D341Med (cell line): Measurements from ENCODE around the gene SMTN.
A peak's percentile ranks its signal among the peaks of the same experiment; 100 is the strongest.
"Not testable (repeated sequence)": the region's sequence is repeated elsewhere in the genome, so short reads cannot be mapped to it uniquely, and the experiment has no call there.

Experiments
- DNase-seq: peaks from one replicate; pipeline ENCODE4 v3.0.0; 2012; ENCODE audit warnings: low spot score

The SMTN gene

DNA sequence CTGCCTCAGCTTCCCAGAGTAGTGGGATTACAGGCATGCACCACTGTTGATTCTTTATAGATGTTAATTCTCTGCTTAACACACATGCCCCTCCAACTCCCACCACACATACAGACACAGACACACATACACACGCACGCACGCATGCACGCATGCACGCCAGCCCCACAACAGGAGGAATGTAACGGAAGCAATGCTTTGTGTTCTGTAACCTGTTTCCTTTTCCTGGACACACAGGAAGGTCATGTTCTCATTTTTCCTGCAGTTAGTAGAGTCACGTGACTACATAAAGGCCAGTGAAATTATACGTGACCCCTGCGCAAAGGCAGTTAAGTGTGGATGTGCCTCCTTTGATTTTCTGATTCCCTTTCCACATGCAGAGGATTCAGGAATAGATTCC lies 8.0 kb upstream of the SMTN start:
- DNase-seq: not testable (repeated sequence)

DNA sequence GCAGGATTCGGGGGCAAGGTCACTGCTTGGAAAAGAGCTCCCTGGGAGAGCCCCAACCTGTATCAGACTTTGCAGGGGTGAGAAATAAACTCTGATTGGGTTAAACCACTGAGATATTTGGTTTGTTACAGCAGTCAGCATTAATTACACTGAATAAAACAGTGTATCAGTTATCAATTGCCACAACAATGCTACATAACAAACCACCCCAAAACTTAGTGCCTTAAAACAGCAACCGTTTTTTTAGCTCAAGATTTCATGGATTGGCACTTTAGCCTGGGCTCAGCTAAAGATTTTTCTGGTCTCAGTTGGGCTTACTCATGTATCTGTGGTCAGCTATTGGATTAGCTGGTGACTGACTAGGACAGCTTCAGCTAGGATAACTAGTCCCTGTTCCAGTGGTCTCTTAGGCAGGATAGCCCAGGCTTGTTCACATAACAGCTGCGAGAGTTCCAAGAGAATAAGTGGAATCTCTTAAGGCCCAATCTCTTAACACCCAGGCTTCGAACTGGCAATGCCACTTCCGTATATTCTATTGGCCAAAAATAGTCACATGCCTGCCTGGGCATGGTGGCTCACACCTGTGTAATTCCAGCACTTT lies 7.5 kb upstream of the SMTN start:
- not testable (repeated sequence) for DNase-seq

DNA sequence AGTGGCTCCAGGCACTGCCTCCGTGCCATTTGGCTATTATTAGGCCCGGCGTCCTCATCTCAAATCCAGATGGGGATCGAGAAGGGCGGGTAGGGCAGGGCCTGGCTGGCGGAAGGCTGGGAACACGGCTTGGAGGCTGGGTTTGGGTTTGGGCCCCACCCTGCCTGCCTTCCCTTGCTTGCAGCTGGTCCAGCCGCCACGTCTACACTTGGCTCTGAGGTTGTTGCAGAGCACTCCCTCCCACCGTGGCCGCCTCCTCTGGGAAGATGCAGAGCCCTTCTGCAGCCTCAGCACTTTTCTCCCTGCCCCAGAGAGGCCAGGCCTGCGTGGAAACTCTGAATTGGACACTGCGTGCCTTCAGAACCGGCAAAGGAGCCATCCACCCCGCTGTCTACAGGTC lies 5.2 kb upstream of the SMTN start:
- no peak for DNase-seq

DNA sequence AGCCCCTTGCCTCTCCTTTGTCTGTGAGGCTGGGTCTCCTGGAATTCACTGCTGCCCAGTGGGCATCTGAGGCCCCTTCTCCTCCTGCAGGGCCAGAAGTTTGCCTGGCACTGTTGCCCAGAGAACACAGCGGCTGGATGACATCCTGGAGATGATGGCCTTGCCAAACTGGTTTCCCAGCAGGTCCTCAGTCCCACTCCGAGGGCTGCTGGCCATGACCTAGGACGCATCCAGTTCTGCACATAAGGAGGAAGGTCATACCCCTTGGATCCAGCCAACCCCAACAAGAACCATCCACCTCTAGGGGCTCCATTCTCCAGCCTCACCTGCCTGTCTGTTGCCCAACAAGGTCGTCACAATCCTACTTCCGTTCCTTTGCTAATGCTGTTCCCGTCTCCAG lies 3.4 kb upstream of the SMTN start:
- no peak for DNase-seq

DNA sequence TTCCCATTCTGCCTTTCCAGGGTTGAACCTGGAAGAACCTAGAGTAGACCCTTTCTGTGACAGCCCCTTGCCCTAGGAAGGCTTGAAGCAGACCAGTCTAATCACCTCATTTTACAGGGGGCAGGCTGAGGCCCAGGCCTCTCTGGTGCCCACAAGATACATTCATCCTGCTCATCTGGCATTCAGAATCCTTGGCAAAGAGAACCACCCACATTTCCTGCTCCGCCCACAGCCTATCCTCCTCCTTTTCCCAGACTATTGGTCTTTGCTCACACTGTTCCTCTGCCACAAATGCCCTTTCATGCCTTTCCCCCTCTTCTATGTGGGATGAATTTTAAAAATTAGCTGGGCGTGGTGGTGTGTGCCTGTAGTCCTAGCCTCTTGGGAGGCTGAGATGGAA lies 2.7 kb upstream of the SMTN start:
- DNase-seq: not testable (repeated sequence)

DNA sequence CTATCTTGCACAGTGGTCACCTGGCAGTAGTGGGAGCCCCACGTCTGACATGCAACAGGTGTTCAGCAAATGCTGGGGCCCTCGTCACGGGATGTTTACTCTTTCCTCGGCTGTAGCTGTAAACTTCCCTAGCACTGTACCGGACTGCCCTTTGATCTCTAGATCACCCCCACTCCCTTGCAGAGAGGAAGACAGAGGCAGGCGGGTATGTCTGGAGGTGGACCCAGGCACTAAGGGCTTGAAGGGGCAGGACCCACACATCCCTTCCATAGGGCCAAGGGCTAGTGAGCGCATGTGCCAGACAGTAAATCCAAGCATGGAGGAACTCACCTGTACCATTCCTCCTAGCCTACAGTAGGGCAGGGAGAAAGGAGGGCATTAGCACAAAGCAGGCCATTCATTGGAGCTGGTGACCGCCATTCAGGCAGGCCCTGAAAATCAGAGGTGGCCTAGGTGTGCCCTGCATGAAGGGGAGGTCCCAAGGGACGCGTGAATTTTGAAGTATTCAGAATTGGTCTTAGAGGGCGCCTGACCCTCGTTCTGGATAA lies 1.9 kb upstream of the SMTN start:
- no peak for DNase-seq

DNA sequence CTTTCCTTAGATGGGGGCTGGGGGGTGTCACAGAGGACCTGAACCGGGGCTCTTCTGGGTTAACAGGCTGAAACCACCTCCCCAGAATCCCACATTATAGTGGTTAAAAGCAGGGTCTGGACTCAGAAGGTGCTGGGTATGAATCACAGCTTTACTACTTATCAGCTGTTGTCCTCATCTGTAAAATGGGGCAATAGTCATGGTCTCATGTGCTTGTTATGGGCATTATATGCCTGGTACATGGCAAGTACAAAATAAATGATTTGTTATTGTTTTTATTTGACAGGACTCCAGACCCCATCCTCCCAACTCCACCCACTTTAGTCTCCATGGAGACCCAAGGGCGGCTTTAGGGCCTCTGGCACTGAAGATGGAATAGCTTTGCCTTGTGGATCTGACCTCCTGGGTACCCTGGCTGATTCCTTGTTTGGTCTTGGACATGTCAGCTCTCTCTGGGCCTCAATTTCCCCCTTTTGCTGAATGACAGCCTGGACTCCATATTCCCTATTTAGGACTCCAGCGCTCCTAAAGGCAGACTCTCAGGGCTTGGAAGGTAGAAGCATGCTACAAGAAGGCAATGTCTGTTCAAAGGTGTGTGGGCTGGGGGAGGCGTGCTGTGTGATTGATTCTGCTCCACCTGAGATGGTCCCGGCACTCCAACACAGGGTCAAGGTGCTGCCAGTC lies 812 bp upstream of the SMTN start:
- no peak for DNase-seq

DNA sequence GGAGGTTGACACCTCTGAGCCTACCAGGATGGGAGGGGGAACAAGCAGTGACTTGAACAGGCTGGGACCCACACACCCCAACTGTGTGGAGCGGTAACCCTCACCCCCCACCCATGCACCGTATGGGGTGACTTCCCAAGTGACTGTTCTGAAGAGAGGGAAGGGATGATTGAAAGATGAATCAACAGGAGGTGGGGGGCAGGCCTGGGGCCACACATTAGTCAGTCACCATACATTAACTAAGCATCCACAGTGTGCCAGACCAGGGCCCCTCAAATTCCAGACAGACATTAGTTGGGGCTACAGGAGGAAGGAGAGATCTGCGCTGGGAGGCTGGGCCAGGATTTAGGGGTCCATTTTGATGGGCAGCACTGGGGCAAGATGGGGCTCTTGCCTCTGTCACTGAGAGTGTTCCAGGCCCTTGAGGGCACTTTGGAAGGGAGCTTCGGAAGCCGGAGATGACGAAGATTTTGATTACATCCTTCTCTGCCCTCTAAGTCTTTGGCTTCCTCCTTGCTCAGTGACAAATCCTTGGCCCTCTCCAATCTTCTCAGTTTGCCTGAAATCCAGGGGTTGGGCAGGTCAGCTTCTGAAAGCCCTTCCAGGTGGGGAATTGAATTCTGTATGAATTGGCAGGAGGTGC lies 966 bp downstream of the SMTN start:
- DNase-seq: no peak

DNA sequence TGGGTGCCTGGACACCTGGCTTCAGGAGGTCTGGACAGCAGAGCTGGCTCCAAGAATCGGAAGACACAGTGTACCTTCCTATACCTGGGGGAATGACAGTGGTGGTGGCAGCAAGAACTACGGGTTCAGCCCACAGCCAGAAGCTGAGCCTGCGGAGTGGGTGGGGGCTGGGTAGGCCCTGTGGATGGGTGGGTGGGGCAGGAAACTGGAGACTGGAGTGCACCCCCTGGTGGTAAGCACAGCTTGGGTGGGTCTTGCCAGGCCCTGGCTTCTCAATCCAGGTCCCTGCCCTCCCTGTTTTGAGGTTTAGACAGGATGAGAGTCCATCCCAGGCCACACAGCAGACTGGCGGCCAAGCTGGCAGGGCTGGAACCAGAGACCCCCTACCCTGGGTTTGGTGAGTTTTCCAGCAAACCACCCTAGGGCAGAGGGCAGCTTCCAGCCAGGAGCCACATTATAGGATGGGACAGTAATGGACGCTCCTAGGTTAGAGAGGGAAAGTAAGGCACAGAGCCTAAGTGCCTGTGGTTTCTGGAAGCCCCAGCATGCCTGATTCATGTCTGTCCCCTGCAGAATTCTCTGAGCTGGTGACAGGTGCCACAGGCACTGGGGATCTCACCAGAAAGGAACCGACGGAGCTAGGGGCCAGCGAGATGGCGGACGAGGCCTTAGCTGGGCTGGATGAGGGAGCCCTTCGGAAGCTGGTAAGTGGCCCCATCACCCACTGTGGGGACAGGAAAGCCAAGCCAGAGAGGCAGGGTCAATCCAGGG lies 1.7 kb downstream of the SMTN start:
- peak; percentile 68 for DNase-seq

DNA sequence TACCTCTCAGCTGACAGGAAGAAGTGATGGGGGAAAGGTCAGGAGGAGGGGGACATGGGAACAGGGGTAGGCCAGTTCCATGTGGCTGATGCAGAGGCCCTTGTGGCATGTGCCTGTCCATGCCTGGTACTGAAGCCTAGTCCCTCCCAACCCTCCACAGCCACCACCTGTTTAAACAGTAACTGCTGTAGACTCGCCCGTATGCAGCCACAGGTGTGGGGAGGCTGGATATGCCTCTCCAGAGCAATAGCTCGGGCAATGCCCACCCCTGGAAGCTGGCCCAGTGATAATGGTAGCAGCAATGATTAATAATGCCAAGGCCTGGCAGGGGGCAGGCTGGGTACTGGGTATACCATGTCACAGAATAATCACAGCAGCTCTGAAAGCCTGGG lies 2.3 kb downstream of the SMTN start:
- no peak for DNase-seq

DNA sequence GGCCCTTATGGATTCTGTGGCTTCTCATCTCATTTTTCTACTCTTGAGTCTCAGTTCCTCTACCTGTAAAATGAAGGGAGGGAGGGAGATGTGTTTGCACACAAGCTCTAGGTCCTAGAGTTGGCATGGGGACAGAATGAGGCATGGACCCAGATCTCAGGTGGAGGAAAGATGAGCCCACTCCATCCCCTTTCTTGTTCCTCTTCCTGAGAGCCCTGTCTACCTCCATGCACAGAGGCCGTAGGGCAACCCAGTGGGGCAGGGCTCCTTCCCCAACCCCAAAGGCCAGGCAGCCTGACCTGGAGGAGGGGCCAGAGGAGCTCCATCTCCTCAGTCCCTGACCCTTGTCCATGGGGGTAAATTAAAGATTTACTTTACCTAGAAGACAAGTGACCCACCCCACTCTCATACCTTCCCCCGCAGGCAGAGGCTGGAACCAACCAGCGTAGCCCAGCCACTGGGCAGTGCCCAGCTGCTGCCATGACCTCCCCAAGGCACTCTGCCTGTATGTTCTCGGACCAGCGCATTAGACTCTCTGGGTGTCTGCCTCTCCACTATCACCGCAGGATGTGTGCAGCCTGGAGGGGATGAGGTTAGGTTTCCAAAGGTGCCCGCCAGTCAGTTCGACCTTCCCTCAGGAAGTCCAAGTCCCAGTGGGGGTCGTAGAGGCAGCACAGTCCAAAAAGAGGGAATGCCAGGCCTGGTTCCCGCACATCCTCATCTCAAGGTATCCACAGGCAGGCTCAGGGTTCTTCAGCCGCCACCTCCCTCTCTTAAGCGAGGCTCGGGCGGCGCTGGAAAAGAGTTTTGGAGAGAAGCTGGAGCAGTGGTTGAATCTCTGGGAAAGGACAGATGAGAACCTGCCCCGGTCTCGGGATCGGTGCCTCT lies 3.0 kb downstream of the SMTN start:
- no peak for DNase-seq

DNA sequence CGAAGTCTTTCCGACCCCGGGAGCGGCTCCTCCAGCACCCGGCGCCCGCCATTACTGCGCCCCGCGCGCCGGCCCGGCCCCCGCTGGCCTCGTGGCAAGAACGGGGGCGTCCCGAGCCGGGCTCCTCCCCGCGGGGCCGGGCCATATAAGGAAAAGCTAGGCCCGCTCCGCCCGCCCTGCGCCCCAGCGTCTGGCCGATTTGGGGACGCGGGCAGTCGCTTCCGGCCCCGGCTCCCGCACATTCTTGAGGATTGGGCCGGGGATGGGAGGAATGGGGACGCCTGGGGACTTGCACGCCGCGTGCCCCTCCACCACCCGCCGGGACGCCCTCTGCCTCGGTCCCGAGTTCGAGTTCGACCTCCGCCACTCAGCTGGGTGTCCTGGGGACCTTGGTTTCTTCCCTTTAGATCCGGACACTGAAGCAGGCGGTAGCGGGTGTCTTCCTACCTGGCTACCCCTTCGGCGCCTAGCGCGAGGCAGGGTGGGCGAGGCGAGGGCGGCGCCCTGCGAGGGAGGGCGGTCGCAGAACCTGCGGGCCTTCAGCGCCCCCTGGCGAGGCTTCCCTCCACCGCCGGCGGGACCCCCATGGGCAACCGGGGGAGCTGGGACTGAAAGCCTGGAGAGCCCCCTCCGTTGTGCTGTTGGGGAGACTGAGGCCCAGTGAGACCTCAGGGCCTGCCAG lies 3.8 kb downstream of the SMTN start:
- DNase-seq: peak; percentile 93

DNA sequence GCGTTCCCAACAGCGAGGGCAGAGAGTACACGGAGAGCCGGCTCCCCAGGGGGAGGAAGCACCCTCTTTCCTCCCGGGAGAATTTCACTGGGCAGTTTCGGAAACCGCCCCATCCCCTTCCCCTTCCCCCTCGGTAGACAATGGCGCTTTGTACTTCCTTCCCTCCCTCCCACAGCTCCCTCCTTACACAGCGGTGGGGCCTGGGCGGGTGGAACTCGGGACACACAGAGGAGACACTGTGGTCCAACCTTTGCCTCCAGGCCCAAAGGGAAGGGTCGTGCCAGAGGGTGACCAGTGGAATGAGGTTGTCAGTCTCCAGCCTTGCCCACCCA lies 4.3 kb downstream of the SMTN start:
- DNase-seq: no peak

DNA sequence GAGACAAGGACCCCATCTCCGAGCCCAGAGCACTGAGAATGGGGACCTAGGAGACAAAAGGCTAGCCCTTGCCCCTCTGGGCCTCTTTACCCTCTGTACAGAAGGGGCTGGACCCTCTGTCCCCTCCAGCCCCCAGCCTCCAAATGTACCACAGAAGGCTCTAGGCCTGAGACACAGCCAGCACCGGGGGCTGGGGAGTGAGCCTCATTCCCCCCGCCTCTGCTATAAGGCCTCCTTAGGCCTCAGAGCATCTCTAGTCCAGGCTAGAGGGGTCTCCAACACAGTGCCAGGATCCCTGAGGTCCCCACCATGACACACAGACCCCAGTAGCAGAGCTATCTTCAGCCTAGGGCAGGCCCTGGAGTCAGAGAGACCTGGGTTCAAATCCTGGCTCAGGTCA lies 4.8 kb downstream of the SMTN start:
- no peak for DNase-seq

DNA sequence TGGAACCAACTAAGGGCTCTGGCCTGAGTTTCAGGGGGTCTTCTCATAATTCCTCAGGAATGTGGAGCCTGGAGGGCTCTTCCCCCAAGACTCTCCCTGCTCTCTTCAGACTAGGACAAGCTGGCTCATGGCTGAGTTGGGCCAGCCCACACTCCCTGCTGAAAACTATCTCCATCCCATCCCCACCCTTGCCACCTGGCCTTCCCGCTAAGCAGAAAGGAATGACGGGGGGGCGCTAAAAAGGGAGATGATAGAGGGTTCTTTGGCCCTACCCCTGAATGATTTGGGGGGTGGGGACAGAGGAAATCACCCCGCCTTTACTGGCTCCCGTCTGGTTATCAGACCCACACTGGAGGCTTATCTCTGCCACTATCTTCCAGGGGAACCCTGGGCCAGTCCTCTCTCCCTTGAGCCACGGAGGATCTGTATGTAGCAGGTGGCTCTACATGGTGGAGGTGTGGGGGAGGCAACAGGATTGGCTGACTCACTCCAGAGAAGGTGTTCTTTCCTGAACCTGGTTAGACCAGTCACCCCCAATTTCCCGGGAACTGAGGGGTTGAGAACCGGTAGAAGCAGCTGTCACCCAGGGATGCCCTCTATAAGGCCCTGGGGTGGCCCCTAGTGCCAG lies 5.7 kb downstream of the SMTN start:
- DNase-seq: no peak

DNA sequence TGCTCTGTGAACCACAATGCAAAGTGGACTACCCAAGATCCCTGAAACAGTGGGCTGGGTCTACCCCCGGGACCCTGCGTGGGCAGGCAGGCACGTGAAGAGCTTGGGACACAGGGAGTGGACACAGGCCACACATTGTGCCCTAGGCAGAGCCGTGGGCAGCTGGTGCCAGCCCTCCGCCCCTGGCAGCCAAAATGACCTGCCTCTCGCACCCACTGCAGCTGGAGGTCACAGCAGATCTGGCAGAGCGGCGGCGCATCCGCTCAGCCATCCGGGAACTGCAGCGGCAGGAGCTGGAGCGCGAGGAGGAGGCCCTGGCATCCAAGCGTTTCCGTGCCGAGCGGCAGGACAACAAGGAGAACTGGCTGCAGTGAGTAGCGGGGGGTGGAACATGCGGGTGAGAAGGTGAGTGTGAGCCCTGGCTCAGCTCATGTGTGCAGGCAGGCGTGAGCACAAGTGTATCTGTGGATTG lies 6.7 kb downstream of the SMTN start:
- DNase-seq: no peak

DNA sequence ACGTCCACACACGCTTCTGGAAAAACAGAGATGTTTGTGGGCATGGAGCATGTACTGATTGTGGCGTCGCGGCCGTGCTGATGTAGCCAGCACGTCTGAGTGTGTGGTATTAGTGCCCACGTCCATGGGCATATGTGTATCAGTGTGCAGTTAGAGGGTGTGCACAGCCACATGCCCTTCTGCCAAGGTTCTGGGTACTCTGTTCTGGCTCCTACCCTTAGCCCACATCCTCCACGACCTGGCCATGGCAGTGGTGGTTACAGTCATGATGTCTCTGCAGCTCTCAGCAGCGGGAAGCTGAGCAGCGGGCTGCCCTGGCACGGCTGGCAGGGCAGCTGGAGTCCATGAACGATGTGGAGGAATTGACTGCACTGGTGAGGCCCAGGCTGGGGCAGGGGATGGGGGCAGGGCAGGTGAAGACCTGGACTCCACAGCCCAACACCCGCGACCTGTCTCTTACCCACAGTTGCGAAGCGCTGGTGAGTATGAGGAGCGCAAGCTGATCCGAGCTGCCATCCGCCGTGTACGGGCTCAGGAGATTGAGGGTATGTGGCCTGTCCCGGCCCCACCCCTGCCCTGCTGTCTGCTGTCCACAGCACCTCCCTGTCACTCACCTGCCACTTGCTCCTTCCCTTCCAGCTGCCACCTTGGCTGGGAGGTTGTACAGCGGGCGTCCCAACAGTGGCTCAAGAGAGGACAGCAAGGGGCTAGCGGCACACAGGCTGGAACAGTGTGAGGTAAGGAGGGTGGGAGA lies 7.3 kb downstream of the SMTN start:
- DNase-seq: no peak

DNA sequence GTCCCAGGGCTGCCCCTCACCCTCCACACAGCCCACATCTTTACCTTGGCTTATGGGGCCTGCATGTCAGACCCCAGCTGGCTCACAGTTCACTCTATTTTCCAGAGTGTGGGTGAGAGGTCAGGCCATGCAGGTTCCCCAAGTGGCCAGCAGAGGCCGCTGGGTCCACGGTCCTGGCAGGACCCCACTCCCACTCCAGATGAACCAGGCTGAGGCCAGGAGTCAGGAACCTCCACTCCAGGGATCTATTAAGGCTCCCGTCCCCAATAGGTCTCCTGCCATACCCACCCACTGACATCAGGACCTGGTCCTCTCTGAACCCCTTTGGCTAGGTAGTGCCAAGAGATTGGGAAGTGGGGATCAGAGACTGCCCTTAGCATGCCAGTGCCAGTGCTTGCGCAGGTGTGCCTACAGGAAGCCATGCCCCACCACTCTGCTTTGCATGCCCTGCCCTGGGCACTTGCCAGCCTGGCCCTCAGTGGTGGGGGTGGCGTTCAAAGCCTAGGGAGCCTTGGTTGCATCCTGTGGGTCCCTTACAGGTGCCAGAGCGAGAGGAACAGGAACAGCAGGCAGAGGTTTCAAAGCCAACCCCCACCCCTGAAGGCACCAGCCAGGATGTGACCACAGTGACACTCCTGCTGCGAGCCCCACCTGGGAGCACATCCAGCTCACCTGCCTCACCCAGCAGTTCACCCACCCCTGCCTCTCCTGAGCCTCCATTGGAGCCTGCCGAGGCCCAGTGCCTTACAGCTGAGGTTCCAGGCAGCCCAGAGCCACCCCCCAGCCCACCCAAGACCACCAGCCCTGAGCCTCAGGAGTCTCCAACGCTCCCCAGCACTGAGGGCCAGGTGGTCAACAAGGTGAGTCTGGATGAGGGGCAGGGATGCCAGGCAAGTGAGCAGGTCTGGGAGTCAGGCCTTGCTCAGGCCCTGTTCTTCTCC lies 8.3 kb downstream of the SMTN start:
- peak; percentile 77 for DNase-seq
